Osteocyte (in vitro differentiated cells): ENCODE results near the gene NFIX. TPM values are rescaled to one million over a fixed set of nuclear protein-coding genes. Genes with fewer than 3 reads are reported as not detected.

Source experiments
- DNase-seq: peaks from one replicate; pipeline ENCODE4 v3.0.0; 2021; ENCODE audit warnings: mixed read lengths; ENCODE audit not compliant: unreplicated experiment; ENCODE audit errors: extremely low spot score
- H3K27ac Mint-ChIP-seq: one replicate; pipeline ENCODE4 v1.8.0; 2021; ENCODE audit warnings: mild to moderate bottlenecking, mixed read lengths; ENCODE audit not compliant: unreplicated experiment
- H3K27me3 Mint-ChIP-seq: one replicate; pipeline ENCODE4 v1.8.0; 2021; ENCODE audit warnings: mixed read lengths; ENCODE audit not compliant: unreplicated experiment
- H3K36me3 Mint-ChIP-seq: one replicate; pipeline ENCODE4 v1.8.0; 2021; ENCODE audit warnings: mixed read lengths; ENCODE audit not compliant: unreplicated experiment
- H3K4me1 Mint-ChIP-seq: one replicate; pipeline ENCODE4 v1.8.0; 2021; ENCODE audit warnings: mixed read lengths; ENCODE audit not compliant: unreplicated experiment
- H3K4me3 Mint-ChIP-seq: one replicate; pipeline ENCODE4 v1.8.0; 2021; ENCODE audit warnings: mild to moderate bottlenecking, moderate library complexity, mixed read lengths; ENCODE audit not compliant: unreplicated experiment
- H3K9me3 Mint-ChIP-seq: one replicate; pipeline ENCODE4 v1.8.0; 2021; ENCODE audit warnings: mixed read lengths; ENCODE audit not compliant: unreplicated experiment
- CTCF ChIP-seq: fragments of 200-600 bp; sonication (generic); IDR thresholded peaks from 2 replicates; pipeline ENCODE4 v1.5.0; 2021; ENCODE audit warnings: antibody characterized with exemption, mild to moderate bottlenecking, moderate library complexity
- total RNA-seq: library from RNA; stranded (reverse); gene quantifications from 2 replicates; pipeline ENCODE4 v1.2.1, GENCODE V29; 2021

Gene NFIX
- total RNA-seq, 1 donor from 2014 or later: 87.0 TPM

- no peaks in the 10 kb centered on the region for H3K36me3 Mint-ChIP-seq
- H3K27ac Mint-ChIP-seq: no peak overlapping the region
- H3K4me1 Mint-ChIP-seq: peaks cover 7% of the 10 kb centered on the region
- H3K4me3 Mint-ChIP-seq: no peak overlapping the region
- H3K27me3 Mint-ChIP-seq: peaks cover 2% of the 10 kb centered on the region
- no peaks in the 10 kb centered on the region for H3K9me3 Mint-ChIP-seq
- TF ChIP-seq CTCF: no peak
- no peak for DNase-seq
Measured at GRCh38 chr19:12991296-12991695, 4.0 kb upstream of the NFIX start.

GRCh38 chr19:12992729-12993128 is 2.5 kb upstream of the NFIX start:
- Mint-ChIP-seq H3K4me1 (peaks cover 12% of the 10 kb centered on the region), H3K27me3 (no peaks in the 10 kb centered on the region)
- DNase-seq: no peak

GRCh38 chr19:12993562-12993961 is 1.7 kb upstream of the NFIX start:
- Mint-ChIP-seq H3K9me3 (no peaks in the 10 kb centered on the region), H3K27me3 (no peaks in the 10 kb centered on the region), H3K36me3 (peaks cover 4% of the 10 kb centered on the region), H3K27ac (no peak overlapping the region), H3K4me1 (peaks cover 17% of the 10 kb centered on the region), H3K4me3 (no peak overlapping the region)
- TF ChIP-seq CTCF: no peak
- DNase-seq: no peak

More at GRCh38 chr19:12992729-12993128, 2.5 kb upstream of the NFIX start:
- H3K27ac Mint-ChIP-seq: no peak overlapping the region
- H3K36me3 Mint-ChIP-seq: no peaks in the 10 kb centered on the region
- H3K9me3 Mint-ChIP-seq: no peaks in the 10 kb centered on the region
- no peak for TF ChIP-seq CTCF
- no peak overlapping the region for H3K4me3 Mint-ChIP-seq

GRCh38 chr19:12995596-12996405 is 526 bp downstream of the NFIX start:
- Mint-ChIP-seq H3K4me1 (peaks cover 17% of the 10 kb centered on the region), H3K27me3 (no peaks in the 10 kb centered on the region), H3K9me3 (no peaks in the 10 kb centered on the region), H3K4me3 (peak overlapping the region; percentile 97), H3K36me3 (peaks cover 12% of the 10 kb centered on the region), H3K27ac (no peak overlapping the region)
- DNase-seq: no peak
- no peak for TF ChIP-seq CTCF

- H3K4me3 Mint-ChIP-seq: peak overlapping the region; percentile 67
- peaks cover 17% of the 10 kb centered on the region for H3K4me1 Mint-ChIP-seq
- no peak overlapping the region for H3K27ac Mint-ChIP-seq
- peaks cover 12% of the 10 kb centered on the region for H3K36me3 Mint-ChIP-seq
- no peak for TF ChIP-seq CTCF
- no peaks in the 10 kb centered on the region for H3K27me3 Mint-ChIP-seq
- H3K9me3 Mint-ChIP-seq: no peaks in the 10 kb centered on the region
- DNase-seq: no peak
Measured at GRCh38 chr19:12996406-12997094, 1.3 kb downstream of the NFIX start.
